WERI-Rb-1 (cell line): ENCODE measurements around the gene ITPR3.

Experiments
- DNase-seq: peaks from one replicate; pipeline ENCODE4 v3.0.0-alpha.2; 2020
- H3K27ac ChIP-seq: fragments of 250-450 bp; sonication (Bioruptor Pico); 2 replicates; pipeline ENCODE4 v1.5.1; 2020; ENCODE audit warnings: mild to moderate bottlenecking, moderate library complexity
- H3K27me3 ChIP-seq: fragments of 250-450 bp; sonication (Bioruptor Pico); 2 replicates; pipeline ENCODE4 v1.5.1; 2021; ENCODE audit warnings: mild to moderate bottlenecking, low read depth, moderate library complexity; ENCODE audit not compliant: insufficient read depth, severe bottlenecking
- H3K36me3 ChIP-seq: fragments of 250-450 bp; sonication (Bioruptor Pico); 2 replicates; pipeline ENCODE4 v1.5.1; 2020; ENCODE audit warnings: mild to moderate bottlenecking, moderate library complexity
- H3K4me3 ChIP-seq: 2 replicates; pipeline ENCODE4 v1.5.1; 2011; ENCODE audit warnings: low read depth, mild to moderate bottlenecking, control low read depth, low read length
- H3K9me3 ChIP-seq: fragments of 250-450 bp; sonication (Bioruptor Pico); 2 replicates; pipeline ENCODE4 v1.5.1; 2021; ENCODE audit warnings: mild to moderate bottlenecking, moderate library complexity; ENCODE audit not compliant: severe bottlenecking
- TF ChIP-seq, protein P1 (sequence below): IDR thresholded peaks from 2 replicates; pipeline ENCODE4 v1.5.1; 2011; ENCODE audit warnings: low read depth, mild to moderate bottlenecking, control low read depth, inconsistent platforms, low read length

Gene ITPR3

DNA sequence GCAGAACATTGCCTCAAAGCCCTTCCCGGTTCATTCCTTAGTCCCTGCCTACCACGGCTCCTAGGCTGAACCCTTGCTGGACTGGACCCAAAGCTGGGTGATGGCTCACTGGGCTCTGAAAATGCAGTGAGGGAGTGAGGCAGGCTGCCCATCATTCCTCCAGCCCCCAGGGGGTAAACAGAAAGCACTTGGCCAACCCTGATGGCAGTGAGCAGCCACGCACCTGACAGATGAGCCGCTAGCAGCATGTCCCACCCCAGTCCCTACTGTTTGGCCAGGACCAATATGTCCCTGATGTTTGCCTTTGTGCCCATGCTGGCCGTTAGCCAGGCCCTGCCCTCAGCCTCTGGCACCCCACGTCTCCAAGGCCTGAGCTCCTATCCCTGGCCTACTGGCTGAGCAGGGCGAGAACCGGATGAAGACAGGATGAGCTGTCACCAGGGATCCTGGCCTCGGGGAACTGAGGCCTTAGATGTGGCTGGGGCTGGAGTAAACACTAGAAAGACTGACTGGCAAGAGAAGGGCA, 21.6 kb upstream of the ITPR3 start:
- H3K36me3 ChIP-seq = no peaks in the 10 kb centered on the region
- H3K27ac ChIP-seq = no peak overlapping the region
- no peak for DNase-seq
- peaks cover 5% of the 10 kb centered on the region for H3K9me3 ChIP-seq
- no peaks in the 10 kb centered on the region for H3K27me3 ChIP-seq
- TF ChIP-seq, protein P1, sequence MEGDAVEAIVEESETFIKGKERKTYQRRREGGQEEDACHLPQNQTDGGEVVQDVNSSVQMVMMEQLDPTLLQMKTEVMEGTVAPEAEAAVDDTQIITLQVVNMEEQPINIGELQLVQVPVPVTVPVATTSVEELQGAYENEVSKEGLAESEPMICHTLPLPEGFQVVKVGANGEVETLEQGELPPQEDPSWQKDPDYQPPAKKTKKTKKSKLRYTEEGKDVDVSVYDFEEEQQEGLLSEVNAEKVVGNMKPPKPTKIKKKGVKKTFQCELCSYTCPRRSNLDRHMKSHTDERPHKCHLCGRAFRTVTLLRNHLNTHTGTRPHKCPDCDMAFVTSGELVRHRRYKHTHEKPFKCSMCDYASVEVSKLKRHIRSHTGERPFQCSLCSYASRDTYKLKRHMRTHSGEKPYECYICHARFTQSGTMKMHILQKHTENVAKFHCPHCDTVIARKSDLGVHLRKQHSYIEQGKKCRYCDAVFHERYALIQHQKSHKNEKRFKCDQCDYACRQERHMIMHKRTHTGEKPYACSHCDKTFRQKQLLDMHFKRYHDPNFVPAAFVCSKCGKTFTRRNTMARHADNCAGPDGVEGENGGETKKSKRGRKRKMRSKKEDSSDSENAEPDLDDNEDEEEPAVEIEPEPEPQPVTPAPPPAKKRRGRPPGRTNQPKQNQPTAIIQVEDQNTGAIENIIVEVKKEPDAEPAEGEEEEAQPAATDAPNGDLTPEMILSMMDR = no peak
- no peak overlapping the region for H3K4me3 ChIP-seq

- Histone ChIP-seq H3K9me3 (peaks cover 11% of the 10 kb centered on the region), H3K36me3 (no peaks in the 10 kb centered on the region), H3K27ac (no peak overlapping the region), H3K4me3 (no peak overlapping the region), H3K27me3 (no peaks in the 10 kb centered on the region)
- TF ChIP-seq, protein P1 = no peak
- DNase-seq = no peak
These were observed 20.4 kb upstream of the ITPR3 start for GRCh38 chr6:33600761-33601160.

DNA sequence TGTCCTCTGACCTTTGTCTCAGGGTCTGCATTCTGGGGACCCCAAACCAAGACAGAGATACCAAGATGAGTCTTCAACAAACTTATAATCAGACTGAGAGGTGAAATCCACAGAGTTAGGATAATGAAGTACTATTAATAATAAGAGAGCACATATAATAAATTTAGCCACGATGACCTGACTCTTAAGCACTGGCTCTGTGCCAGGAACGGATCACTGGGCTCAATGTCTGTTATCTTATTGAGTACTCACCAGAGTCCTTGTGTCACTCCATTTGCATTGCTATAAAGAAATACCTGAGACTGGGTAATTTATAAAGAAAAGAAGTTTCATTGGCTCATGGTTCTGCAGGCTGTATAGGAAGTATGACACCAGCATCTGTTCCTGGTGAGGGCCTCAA, 18.9 kb upstream of the ITPR3 start:
- Histone ChIP-seq H3K27me3 (no peaks in the 10 kb centered on the region), H3K36me3 (no peaks in the 10 kb centered on the region), H3K9me3 (peaks cover 11% of the 10 kb centered on the region), H3K27ac (no peak overlapping the region), H3K4me3 (no peak overlapping the region)
- no peak for DNase-seq
- TF ChIP-seq, protein P1 = no peak

DNA sequence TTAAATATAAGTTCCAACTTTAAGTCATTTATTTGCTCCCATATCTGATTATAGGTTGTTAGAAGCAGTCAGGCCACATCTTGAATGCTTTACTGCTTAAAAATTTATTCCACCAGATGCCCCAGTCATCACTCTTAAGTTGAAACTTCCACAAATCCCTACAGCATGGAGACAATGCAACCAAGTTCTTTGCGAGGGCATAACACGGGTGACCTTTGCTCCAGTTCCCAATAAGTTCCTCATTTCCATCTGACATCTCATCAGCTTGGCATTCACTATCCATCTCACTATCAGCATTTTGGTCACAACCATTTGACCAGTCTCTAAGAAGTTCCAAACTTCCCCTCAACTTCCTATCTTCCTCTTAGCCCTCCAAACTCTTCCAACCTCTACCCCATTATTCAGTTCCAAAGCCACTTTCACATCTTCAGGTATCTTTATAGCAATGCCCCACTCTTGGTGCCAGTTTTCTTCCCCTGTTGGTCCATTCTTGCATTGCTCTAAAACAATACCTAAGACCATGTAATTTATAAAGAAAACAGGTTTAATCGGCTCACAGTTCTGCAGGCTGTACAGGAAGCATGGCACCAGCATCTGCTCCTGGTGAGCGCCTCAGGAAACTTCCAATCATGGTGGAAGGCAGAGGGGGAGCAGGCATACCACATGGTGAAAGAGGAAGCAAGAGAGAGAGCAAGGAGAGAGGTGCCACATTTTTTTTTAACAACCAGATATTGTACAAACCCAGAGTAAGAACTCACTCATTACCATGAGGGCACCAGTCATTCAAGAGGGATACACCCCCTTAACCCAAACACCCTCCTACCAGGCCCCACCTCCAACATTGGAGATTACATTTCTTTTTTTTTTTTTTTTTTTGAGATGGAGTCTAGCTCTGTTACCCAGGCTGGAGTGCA, 15.9 kb upstream of the ITPR3 start:
- H3K4me3 ChIP-seq = no peak overlapping the region
- H3K36me3 ChIP-seq = no peaks in the 10 kb centered on the region
- H3K27ac ChIP-seq = no peak overlapping the region
- TF ChIP-seq, protein P1 = no peak
- H3K9me3 ChIP-seq = peaks cover 11% of the 10 kb centered on the region
- DNase-seq = no peak
- H3K27me3 ChIP-seq = no peaks in the 10 kb centered on the region

- Histone ChIP-seq H3K4me3 (no peak overlapping the region), H3K27me3 (no peaks in the 10 kb centered on the region), H3K27ac (no peak overlapping the region), H3K9me3 (peaks cover 11% of the 10 kb centered on the region), H3K36me3 (no peaks in the 10 kb centered on the region)
- TF ChIP-seq, protein P1 = no peak
- DNase-seq = no peak
These were observed 14.5 kb upstream of the ITPR3 start for GRCh38 chr6:33606642-33607041.
